GM18909 (cell line): ENCODE data around the gene NAPB.
"Not testable (repeated sequence)": the region's sequence is repeated elsewhere in the genome, so short reads cannot be mapped to it uniquely, and the experiment has no call there.

Source experiments
- ATAC-seq: cut with Tn5 transposase; IDR thresholded peaks from one replicate; pipeline ENCODE4 v1.9.1; 2021; ENCODE audit warnings: mild to moderate bottlenecking; ENCODE audit not compliant: unreplicated experiment, poor library complexity

Gene NAPB

DNA sequence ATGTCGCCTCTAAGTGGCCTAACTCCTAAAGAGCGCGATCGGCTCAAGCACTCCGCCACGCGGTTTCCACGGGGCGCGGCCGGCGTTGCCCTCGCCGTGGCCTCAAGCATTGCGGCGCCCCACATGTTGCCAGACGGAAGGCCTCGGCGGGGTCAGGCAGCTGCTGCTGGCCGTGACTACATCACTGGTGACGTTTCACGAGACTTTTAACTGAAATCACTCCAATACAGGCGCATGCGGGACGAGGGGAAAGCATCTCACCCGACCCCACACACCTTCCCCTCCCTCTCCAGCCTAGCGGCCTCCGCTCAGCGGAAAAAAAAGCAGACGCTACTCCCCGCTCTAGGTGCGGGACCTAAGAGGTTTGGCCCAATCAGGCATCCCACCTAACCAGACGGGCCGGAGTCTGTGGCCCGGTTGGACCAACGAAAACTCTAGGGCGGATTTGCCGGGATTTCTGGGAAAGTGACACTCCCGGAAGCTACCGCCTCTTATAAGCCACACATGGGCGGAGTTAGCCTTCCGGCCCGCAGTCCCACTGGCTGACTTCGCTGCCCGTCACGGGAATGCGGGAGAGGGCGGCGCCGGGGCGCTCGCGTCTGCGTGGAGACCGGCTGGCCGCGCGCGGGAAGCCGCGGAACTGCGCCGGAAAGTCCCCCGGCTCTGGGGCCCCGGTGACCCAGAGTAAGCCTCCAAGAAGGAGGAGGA, 70.9 kb downstream of the NAPB start, which contains the start of gene NXT1:
Gene NXT1, plus strand, starts transcription at position 596 of the 708 bp plus-strand sequence. CDS start 3,251 bp downstream, outside the sequence.
- ATAC-seq, result peak; percentile 86

- peak; percentile 44 for ATAC-seq
Observed at GRCh38 chr20:23349338-23350195, 71.7 kb downstream of the NAPB start.

- not testable (repeated sequence) for ATAC-seq
Observed at GRCh38 chr20:23348510-23348909, 72.8 kb downstream of the NAPB start.

GRCh38 chr20:23347791-23348190, 73.5 kb downstream of the NAPB start:
- no peak for ATAC-seq

GRCh38 chr20:23346002-23346401, 75.3 kb downstream of the NAPB start:
- ATAC-seq, result no peak

GRCh38 chr20:23344336-23344735, 77.0 kb downstream of the NAPB start:
- no peak for ATAC-seq

GRCh38 chr20:23343590-23343989, 77.7 kb downstream of the NAPB start:
- no peak for ATAC-seq

DNA sequence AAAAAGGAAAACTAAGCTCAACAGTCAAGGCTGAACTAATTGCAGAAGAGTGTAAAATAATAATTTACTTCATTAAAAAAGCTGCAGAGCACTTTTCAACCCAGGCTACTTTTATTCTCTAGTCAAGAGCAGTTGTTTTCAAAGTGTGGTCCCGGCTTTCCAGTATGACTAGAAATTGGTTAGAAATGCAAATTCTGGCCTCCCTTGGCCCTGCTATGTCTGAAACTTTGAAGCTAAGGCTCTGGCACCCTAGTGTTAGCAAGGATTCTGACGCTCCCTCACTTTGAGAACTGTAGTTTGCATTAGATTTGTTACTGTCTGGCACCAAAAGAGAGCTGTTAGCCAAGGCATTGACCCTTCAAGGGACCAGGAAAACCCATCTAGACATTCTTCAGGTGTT, 80.2 kb downstream of the NAPB start:
- ATAC-seq, result no peak

GRCh38 chr20:23340524-23340923, 80.8 kb downstream of the NAPB start:
- peak; percentile 52 for ATAC-seq

DNA sequence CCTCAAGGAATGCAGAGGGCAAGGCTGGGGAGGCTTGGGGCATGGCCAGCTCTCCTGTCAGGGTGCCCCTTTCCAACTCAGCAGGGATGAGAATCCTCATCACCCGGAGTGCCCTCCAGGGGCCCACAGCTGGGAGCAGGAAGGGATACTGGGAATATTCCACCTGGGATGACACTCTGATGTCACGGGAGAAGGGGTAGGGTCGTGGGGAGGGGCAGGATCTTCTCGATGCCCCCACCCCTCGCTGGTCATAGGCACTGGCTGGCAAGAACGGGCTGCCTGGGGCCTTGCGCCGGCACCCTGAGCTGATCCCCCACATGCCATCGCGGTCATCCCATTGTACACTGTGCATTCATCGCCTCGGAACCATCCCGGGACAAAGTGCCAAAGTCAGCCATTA, 81.3 kb downstream of the NAPB start:
- no peak for ATAC-seq

GRCh38 chr20:23337312-23337711, 84.0 kb downstream of the NAPB start:
- ATAC-seq, result no peak

GRCh38 chr20:23336476-23336875, 84.8 kb downstream of the NAPB start:
- ATAC-seq, result no peak

GRCh38 chr20:23335521-23335920, 85.8 kb downstream of the NAPB start:
- no peak for ATAC-seq

GRCh38 chr20:23334111-23334510, 87.2 kb downstream of the NAPB start:
- no peak for ATAC-seq

GRCh38 chr20:23332467-23332866, 88.8 kb downstream of the NAPB start:
- ATAC-seq, result no peak

- ATAC-seq, result no peak
Observed at GRCh38 chr20:23331450-23332350, 89.6 kb downstream of the NAPB start.

DNA sequence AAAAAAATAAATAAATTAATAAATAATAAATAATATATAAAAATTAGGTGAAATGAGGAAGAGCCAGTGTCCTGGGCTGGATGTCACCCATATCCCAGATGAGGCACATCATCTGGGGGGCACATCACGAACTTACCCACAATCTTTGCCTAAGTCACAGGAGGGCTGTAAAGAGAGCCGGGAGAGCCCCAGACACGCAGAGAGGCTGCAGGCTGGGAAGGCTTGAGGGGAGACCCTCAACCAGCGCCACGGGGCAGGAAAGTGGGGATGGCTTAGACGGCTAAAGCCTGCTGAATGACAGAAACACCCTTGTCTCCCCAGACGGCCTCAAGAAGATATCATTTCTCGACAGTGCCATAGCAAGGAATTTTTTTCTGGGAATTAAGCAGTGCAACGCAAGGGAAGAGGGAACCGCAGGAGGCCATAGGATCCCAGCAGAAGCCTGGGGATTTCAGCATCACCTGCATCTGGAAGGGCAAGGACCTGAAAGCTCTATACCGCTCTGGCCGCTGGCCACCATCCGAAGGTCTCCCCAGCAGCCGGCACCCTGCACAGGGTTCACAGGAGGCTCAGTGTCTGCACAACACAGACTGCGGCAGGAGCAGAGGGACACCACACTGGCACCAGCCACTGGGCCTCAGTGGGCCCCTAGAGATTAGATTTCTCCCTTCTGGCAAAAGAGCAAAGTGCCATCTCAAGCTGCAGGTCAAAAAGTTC, 93.5 kb downstream of the NAPB start:
- no peak for ATAC-seq

DNA sequence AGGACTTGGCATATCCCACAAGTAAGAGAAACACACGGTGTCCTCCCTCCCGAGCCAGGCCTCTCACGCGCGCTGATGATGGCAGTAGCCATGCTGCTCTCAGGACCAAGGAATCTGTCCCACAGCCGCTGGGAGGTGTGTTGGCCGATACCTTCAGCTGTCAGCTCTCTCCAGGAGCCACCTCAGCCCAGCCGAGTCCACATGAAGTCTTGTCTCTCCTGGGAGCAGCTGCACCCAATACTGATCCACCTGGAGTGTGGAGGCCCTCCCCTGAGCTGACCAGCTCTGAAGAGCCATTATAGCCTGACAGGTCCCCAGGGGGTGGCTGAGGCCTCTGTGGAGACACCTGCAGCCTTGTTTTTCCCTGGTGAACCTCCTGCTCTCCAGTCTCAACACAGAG, 94.5 kb downstream of the NAPB start:
- no peak for ATAC-seq

- no peak for ATAC-seq
Observed at GRCh38 chr20:23325107-23325506, 96.2 kb downstream of the NAPB start.
